ENCODE data around the gene BMI1. TPM values are rescaled to one million over a fixed set of nuclear protein-coding genes. Genes with fewer than 3 reads are reported as not detected.

The BMI1 gene
- total and polyA plus RNA-seq, 2 experiments from 2014 or later = 2.3 to 10.7 TPM

- Histone ChIP-seq H3K27me3 (ENCODE audit: insufficient read depth) (peaks cover 81% of the 10 kb centered on the region), H3K4me2 (peak overlapping the region; percentile 78), H3K27ac (ENCODE audit: low read depth) (no peak overlapping the region), H2AFZ (no peak overlapping the region), H3K36me3 (ENCODE audit: insufficient read depth) (no peaks in the 10 kb centered on the region), H3F3A (replicated peaks; ENCODE audit: low read depth) (peaks cover 36% of the 10 kb centered on the region), H3K79me2 (replicated peaks; ENCODE audit: insufficient read depth) (0 out of 2 replicates have a peak, but pooled peaks cover 4% of the 10 kb centered on the region), H4K20me1 (replicated peaks; ENCODE audit: insufficient read depth) (peaks cover 15% of the 10 kb centered on the region), H3K4me3 (peak overlapping the region; percentile 58), H3K4me1 (ENCODE audit: insufficient read depth) (peaks cover 68% of the 10 kb centered on the region), H3K9me2 (ENCODE audit: insufficient read depth) (no peaks in the 10 kb centered on the region)
- H3K4me1 Mint-ChIP-seq = peaks cover 51% of the 10 kb centered on the region
- peaks cover 86% of the 10 kb centered on the region for H3K27me3 Mint-ChIP-seq (ENCODE audit: insufficient read depth, low read depth, poor library complexity)
- peak overlapping the region; percentile 78 for H3K4me3 Mint-ChIP-seq
- H3K9me3 Mint-ChIP-seq = peaks cover 8% of the 10 kb centered on the region
- DNase-seq (ENCODE audit: low spot score) (no peak), ATAC-seq (no peak)
- H3K27ac Mint-ChIP-seq = no peak overlapping the region
- H3K36me3 Mint-ChIP-seq (ENCODE audit: low read depth) = peaks cover 3% of the 10 kb centered on the region; the same call in 2 of the 3 replicates
- TF ChIP-seq CREB1 (CRISPR knock-in tag; IDR thresholded peaks at IDR 0.05; ENCODE audit: low read depth) = no peak
- no peak for TF ChIP-seq EZH2 (IDR thresholded peaks at IDR 0.05; ENCODE audit: low read depth, unreplicated experiment)
- no peak for TF ChIP-seq ZNF331 (CRISPR knock-in tag; IDR thresholded peaks at IDR 0.05; ENCODE audit: low read depth)
Measured at GRCh38 chr10:22322641-22323160, 1.8 kb downstream of the BMI1 start.

DNA sequence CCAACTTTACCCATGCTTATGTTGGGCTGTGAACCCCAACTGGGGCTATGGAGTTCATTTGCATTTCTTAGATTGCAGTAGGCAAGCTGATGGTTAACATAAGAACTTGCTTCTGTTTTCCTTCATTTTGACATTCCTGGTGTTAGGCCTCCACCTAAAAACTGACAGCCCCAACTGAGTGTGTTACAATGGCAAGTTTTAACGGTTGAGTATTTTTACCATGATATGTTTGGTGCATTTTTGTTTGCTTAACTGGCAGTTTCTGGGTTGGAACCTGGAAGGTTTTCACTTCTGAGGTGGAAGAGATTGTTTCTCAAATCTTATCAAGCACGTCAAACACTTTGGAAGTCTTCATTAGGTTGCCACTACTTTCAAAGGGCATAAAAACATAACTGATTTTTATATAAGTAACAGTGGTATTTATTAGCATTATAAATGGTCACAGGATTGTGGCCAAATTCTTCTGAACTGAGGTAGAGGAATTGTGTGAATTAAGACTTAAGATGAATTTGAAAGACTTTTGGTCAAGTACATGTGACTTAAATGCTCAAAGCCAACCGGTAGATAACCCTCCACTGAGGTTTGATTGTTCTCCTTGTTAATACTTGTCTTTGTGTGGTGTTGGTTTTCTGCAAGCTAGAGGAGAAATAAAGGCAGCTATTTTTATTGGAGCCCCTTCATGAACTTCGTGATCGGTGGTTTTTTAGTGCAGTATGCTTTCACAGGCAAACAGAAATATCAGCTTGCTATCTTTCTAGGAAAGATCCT is 2.8 kb downstream of the BMI1 start:
- Mint-ChIP-seq H3K36me3 (ENCODE audit: low read depth) (peaks cover 3% of the 10 kb centered on the region; the same call in 2 of the 3 replicates), H3K9me3 (peaks cover 8% of the 10 kb centered on the region), H3K27ac (no peak overlapping the region), H3K27me3 (ENCODE audit: insufficient read depth, low read depth, poor library complexity) (peaks cover 79% of the 10 kb centered on the region), H3K4me1 (peaks cover 42% of the 10 kb centered on the region), H3K4me3 (peak overlapping the region; percentile 28; the same call in 2 of the 3 replicates)
- Histone ChIP-seq H3K79me2 (replicated peaks; ENCODE audit: insufficient read depth) (0 out of 2 replicates have a peak, but pooled peaks cover 4% of the 10 kb centered on the region), H3K4me1 (ENCODE audit: insufficient read depth) (peaks cover 62% of the 10 kb centered on the region), H3K4me2 (peak overlapping the region; percentile 82), H3K36me3 (ENCODE audit: insufficient read depth) (no peaks in the 10 kb centered on the region), H3K9me2 (ENCODE audit: insufficient read depth) (no peaks in the 10 kb centered on the region), H4K20me1 (replicated peaks; ENCODE audit: insufficient read depth) (peaks cover 12% of the 10 kb centered on the region), H2AFZ (no peak overlapping the region), H3K27ac (ENCODE audit: low read depth) (no peak overlapping the region), H3K27me3 (ENCODE audit: insufficient read depth) (peaks cover 81% of the 10 kb centered on the region), H3F3A (replicated peaks; ENCODE audit: low read depth) (peaks cover 33% of the 10 kb centered on the region), H3K4me3 (0 out of 2 replicates have a peak overlapping the region, but pooled peaks have one; percentile 55)
- peak; percentile 45 for DNase-seq (ENCODE audit: low spot score)
- no peak for ATAC-seq
- TF ChIP-seq REST (IDR thresholded peaks at IDR 0.05; ENCODE audit: unreplicated experiment) (no peak), ZNF331 (CRISPR knock-in tag; IDR thresholded peaks at IDR 0.05; ENCODE audit: low read depth) (no peak), EZH2 (IDR thresholded peaks at IDR 0.05; ENCODE audit: low read depth, unreplicated experiment) (no peak), NANOG (IDR thresholded peaks at IDR 0.05; ENCODE audit: borderline replicate concordance) (no peak), STAT1 (IDR thresholded peaks at IDR 0.05; ENCODE audit: unreplicated experiment) (no peak), CREB1 (CRISPR knock-in tag; IDR thresholded peaks at IDR 0.05; ENCODE audit: low read depth) (no peak), JUNB (IDR thresholded peaks at IDR 0.05; ENCODE audit: unreplicated experiment) (no peak), ETS1 (IDR thresholded peaks at IDR 0.05) (no peak), EZH2phosphoT487 (IDR thresholded peaks at IDR 0.05; ENCODE audit: unreplicated experiment) (no peak), POLR2AphosphoS5 (IDR thresholded peaks at IDR 0.05; ENCODE audit: low read depth) (no peak), ZNF114 (CRISPR knock-in tag; IDR thresholded peaks at IDR 0.05) (no peak)
- TF ChIP-seq, protein P1, sequence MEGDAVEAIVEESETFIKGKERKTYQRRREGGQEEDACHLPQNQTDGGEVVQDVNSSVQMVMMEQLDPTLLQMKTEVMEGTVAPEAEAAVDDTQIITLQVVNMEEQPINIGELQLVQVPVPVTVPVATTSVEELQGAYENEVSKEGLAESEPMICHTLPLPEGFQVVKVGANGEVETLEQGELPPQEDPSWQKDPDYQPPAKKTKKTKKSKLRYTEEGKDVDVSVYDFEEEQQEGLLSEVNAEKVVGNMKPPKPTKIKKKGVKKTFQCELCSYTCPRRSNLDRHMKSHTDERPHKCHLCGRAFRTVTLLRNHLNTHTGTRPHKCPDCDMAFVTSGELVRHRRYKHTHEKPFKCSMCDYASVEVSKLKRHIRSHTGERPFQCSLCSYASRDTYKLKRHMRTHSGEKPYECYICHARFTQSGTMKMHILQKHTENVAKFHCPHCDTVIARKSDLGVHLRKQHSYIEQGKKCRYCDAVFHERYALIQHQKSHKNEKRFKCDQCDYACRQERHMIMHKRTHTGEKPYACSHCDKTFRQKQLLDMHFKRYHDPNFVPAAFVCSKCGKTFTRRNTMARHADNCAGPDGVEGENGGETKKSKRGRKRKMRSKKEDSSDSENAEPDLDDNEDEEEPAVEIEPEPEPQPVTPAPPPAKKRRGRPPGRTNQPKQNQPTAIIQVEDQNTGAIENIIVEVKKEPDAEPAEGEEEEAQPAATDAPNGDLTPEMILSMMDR (conservative IDR thresholded peaks at IDR 0.05; ENCODE audit: low read depth in 2 of 2) = no peak
